Heart left ventricle (tissue), 13 donors: ENCODE data around the gene NACAD.

ENCODE experiments used
- POLR2A ChIP-seq, 2 donors: fragments of 450-650 bp; IDR thresholded peaks; one replicate each; pipeline ENCODE4 v1.6.1; 2017; ENCODE audit warnings: antibody characterized with exemption in 2 of 2, mild to moderate bottlenecking in 2 of 2, moderate library complexity in 2 of 2
- TF ChIP-seq, protein P1 (sequence below), 12 donors: fragments of 200-600 bp; sonication (generic) in 4 of 12; IDR thresholded peaks; one replicate each; pipeline versions ENCODE4 v1.5.0 to v1.8.0; 2018 to 2022; ENCODE audit warnings: antibody characterized with exemption in 12 of 12, mild to moderate bottlenecking in 5 of 12
- donor health status: ischemic (EF 13 %, LVEDD 7.1; RV severe dilation, severe dysfunction).
- donor health status: DM: no; HTN: yes; CAD: no.
- donor health status: DM: no; HTN: no; CAD: no.
- donor health status: ischemic (EF 25% LVEDD 6.9; RV normal size, moderate dysfunction).
- donor health status: ischemic (EF 25% LVEDD 5.7; RV mildly dilated, moderate dysfunction).
- donor health status: ischemic (EF 35%, LVEDD 5.7; RV mildly dilated, moderate dysfunction).
- donor health status: nonischemic (EF 11% LVEDD 7.7; RV severe dilation, severe dysfunction).
- donor health status: DM: yes; HTN: yes; CAD: no.
- donor health status: PGD.
- donor health status: ischemic (EF 29% LVEDD 5.4; RV normal size, mild dysfunction).
- donor health status: nonischemic (EF 23%, LVEDD 6.1; RV moderate dilation, normal function).

DNA sequence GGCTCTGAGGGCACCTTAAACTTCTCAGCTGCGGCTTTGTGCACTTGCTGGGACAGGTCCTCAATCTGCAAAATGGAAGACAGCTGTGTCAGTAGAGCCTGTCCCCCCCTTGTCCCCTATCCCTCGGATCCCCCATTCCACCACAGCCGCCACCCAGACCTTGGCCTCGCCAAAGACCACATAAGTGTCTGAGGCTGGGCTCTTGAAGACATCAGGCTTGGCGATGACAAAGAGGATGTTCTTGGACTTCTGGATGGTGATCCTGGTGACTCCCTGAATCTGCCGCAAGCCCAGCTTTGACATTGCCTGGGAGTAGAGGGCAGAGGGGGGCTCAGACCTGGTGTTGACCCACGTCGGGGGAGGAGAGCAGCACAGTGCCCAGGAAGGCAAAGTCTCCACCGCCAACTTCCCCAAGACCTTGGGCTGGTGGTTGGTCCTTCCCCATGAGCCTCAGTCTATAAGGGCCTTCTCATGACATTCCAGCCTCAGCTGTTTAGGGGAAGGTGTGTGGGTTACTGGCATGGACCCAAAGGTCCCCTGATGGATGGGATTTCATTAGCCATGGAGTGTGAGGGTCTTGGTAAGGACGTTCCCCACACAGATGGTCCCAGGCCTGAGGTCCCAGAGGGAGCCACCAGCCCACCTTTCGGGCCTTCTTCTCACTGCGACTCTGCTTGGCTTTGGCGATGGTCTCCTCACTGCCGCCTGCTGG, 7.7 kb downstream of the NACAD start:
- TF ChIP-seq, protein P1, sequence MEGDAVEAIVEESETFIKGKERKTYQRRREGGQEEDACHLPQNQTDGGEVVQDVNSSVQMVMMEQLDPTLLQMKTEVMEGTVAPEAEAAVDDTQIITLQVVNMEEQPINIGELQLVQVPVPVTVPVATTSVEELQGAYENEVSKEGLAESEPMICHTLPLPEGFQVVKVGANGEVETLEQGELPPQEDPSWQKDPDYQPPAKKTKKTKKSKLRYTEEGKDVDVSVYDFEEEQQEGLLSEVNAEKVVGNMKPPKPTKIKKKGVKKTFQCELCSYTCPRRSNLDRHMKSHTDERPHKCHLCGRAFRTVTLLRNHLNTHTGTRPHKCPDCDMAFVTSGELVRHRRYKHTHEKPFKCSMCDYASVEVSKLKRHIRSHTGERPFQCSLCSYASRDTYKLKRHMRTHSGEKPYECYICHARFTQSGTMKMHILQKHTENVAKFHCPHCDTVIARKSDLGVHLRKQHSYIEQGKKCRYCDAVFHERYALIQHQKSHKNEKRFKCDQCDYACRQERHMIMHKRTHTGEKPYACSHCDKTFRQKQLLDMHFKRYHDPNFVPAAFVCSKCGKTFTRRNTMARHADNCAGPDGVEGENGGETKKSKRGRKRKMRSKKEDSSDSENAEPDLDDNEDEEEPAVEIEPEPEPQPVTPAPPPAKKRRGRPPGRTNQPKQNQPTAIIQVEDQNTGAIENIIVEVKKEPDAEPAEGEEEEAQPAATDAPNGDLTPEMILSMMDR (IDR thresholded peaks at IDR 0.05), result no peak
- TF ChIP-seq POLR2A (IDR thresholded peaks at IDR 0.05), result no peak
